Breast epithelium (tissue), 3 donors: Measurements from ENCODE around the gene ERCC6L.

Experiments
- POLR2A ChIP-seq: fragments of 450-650 bp; IDR thresholded peaks from one replicate; pipeline ENCODE4 v1.6.1; 2016; ENCODE audit warnings: antibody characterized with exemption, mild to moderate bottlenecking, moderate library complexity
- POLR2AphosphoS5 ChIP-seq, 3 donors: sonication (generic); formaldehyde crosslinking; IDR thresholded peaks; one replicate each; pipeline ENCODE4 v1.6.1; 2017; ENCODE audit warnings: antibody characterized with exemption in 3 of 3
- TF ChIP-seq, protein P1 (sequence below), 3 donors: fragments of 450-650 bp; IDR thresholded peaks; one replicate each; pipeline ENCODE4 v1.5.1; 2016 to 2017; ENCODE audit warnings: antibody characterized with exemption in 3 of 3, mild to moderate bottlenecking in 3 of 3, moderate library complexity in 3 of 3

DNA sequence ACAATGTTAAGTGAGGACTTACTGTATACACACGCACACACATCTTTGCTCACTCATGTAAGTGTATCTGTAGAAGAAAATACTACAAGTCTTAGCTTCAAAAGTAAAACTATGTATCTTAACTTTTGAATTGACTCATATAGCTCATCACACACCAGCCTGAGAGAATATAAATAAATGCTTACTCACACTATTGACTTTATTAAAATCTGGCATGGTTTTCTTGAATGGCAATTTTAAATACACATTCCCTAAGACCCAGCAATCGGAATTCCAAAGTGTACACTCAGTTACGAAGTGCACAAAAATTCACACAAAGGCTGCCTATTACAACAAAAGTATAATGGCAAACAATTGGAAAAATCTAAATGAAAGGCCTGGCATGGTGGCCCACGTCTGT lies 2.0 kb downstream of the ERCC6L start:
- TF ChIP-seq, protein P1, sequence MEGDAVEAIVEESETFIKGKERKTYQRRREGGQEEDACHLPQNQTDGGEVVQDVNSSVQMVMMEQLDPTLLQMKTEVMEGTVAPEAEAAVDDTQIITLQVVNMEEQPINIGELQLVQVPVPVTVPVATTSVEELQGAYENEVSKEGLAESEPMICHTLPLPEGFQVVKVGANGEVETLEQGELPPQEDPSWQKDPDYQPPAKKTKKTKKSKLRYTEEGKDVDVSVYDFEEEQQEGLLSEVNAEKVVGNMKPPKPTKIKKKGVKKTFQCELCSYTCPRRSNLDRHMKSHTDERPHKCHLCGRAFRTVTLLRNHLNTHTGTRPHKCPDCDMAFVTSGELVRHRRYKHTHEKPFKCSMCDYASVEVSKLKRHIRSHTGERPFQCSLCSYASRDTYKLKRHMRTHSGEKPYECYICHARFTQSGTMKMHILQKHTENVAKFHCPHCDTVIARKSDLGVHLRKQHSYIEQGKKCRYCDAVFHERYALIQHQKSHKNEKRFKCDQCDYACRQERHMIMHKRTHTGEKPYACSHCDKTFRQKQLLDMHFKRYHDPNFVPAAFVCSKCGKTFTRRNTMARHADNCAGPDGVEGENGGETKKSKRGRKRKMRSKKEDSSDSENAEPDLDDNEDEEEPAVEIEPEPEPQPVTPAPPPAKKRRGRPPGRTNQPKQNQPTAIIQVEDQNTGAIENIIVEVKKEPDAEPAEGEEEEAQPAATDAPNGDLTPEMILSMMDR (IDR thresholded peaks at IDR 0.05): no peak
- TF ChIP-seq POLR2AphosphoS5 (IDR thresholded peaks at IDR 0.05): no peak
- no peak for TF ChIP-seq POLR2A
